GM12892 (cell line): ENCODE measurements around the gene PLPPR4.

Source experiments
- POLR2A ChIP-seq: IDR thresholded peaks from 2 replicates; pipeline ENCODE4 v1.6.1; 2011; ENCODE audit warnings: low read depth, low read length, control low read depth
- TAF1 ChIP-seq: IDR thresholded peaks from 2 replicates; pipeline ENCODE4 v1.6.1; 2011; ENCODE audit warnings: low read depth, mild to moderate bottlenecking, control low read depth, low read length, borderline replicate concordance

DNA sequence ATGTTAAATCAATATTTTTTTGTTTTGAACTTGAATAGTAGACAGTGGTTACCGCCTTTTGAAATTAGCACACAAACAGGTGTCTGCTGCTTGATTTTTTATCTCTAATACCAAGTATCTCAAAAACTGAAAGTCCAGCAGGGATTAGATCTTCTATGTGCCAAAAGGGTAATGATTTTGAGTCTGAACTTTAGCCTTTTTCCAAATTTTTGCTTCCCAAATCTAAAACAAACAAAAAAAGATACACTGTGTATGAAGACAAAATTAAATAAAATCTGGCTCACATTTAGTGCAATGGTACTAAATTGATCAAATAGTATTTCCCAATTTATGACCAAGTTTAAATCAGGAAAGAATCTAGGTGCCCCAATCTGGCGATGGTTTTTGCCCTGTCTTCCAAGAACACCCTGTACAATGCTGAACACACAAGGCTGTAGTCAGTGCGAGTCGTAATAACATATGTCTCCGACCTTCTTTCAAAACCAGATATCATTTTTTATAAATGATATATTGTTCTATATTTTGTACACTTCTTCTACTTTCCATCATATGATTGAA, 40.5 kb downstream of the PLPPR4 start:
- no peak for TF ChIP-seq TAF1
- no peak for TF ChIP-seq POLR2A
